Keratinocyte (primary cell): ENCODE data around the gene P3H2. TPM values are rescaled to one million over a fixed set of nuclear protein-coding genes. Genes with fewer than 3 reads are reported as not detected.
"Not testable (repeated sequence)": the region's sequence is repeated elsewhere in the genome, so short reads cannot be mapped to it uniquely, and the experiment has no call there.

Experiments
- DNase-seq: peaks from one replicate; pipeline ENCODE4 v3.0.0-alpha.2; 2011; ENCODE audit warnings: low read depth, missing footprints, low spot score
- FAIRE-seq: peaks from 2 replicates; lab custom pipeline; 2011; peaks lifted over from hg19 to GRCh38; lab: Jason Lieb, UNC
- H2AFZ ChIP-seq: 2 replicates; pipeline ENCODE4 v1.6.0; 2012; ENCODE audit warnings: low read length, control low read depth, inconsistent platforms; ENCODE audit not compliant: control insufficient read depth
- H3K27ac ChIP-seq: 2 replicates; pipeline ENCODE4 v1.5.1; 2011; ENCODE audit warnings: low read length; ENCODE audit not compliant: control insufficient read depth, insufficient read depth
- H3K27me3 ChIP-seq: 3 replicates; pipeline ENCODE4 v1.6.0; 2011; ENCODE audit warnings: low read length; ENCODE audit not compliant: control insufficient read depth, insufficient read depth; ENCODE audit errors: extremely low read depth
- H3K36me3 ChIP-seq, 2 experiments: 2 replicates in 1 of 2; 3 replicates in 1 of 2; pipeline ENCODE4 v1.5.1; 2011; ENCODE audit warnings: low read length in 2 of 2, mild to moderate bottlenecking in 1 of 2; ENCODE audit not compliant: control insufficient read depth in 2 of 2, insufficient read depth in 2 of 2; ENCODE audit errors: extremely low read depth in 1 of 2
- H3K4me1 ChIP-seq: 3 replicates; pipeline ENCODE4 v1.5.1; 2011; ENCODE audit warnings: low read length; ENCODE audit not compliant: control insufficient read depth, insufficient read depth; ENCODE audit errors: extremely low read depth
- H3K4me2 ChIP-seq: 3 replicates; pipeline ENCODE4 v1.6.0; 2011; ENCODE audit warnings: low read depth, low read length; ENCODE audit not compliant: control insufficient read depth, insufficient read depth; ENCODE audit errors: extremely low read depth
- H3K4me3 ChIP-seq, 3 experiments: fragments of 200-600 bp in 1 of 3; sonication (generic) in 1 of 3; 2 replicates in 2 of 3; 3 replicates in 1 of 3; pipeline ENCODE4 v1.5.1; 2011 to 2016; ENCODE audit warnings: low read length in 3 of 3, mild to moderate bottlenecking in 3 of 3, control low read depth in 2 of 3, inconsistent platforms in 1 of 3, low read depth in 1 of 3, mixed read lengths in 1 of 3, mixed run types in 1 of 3, moderate library complexity in 1 of 3; ENCODE audit not compliant: control insufficient read depth in 2 of 3, insufficient read depth in 2 of 3; ENCODE audit errors: extremely low read depth in 1 of 3
- H3K79me2 ChIP-seq: 2 replicates; pipeline ENCODE4 v1.6.0; 2012; ENCODE audit warnings: low read length; ENCODE audit not compliant: control insufficient read depth, insufficient read depth
- H3K9ac ChIP-seq: 3 replicates; pipeline ENCODE4 v1.6.0; 2011; ENCODE audit warnings: low read length; ENCODE audit not compliant: control insufficient read depth, insufficient read depth; ENCODE audit errors: extremely low read depth
- H3K9me1 ChIP-seq: 3 replicates; pipeline ENCODE4 v1.6.0; 2011; ENCODE audit warnings: low read length; ENCODE audit not compliant: control insufficient read depth, insufficient read depth; ENCODE audit errors: extremely low read depth
- H3K9me3 ChIP-seq: 2 replicates; pipeline ENCODE4 v1.5.1; 2012; ENCODE audit warnings: low read depth, low read length; ENCODE audit not compliant: control insufficient read depth
- H4K20me1 ChIP-seq: 3 replicates; pipeline ENCODE4 v1.6.0; 2011; ENCODE audit warnings: low read length; ENCODE audit not compliant: control insufficient read depth, insufficient read depth; ENCODE audit errors: extremely low read depth
- CTCF ChIP-seq, 3 experiments: IDR thresholded peaks in 1 of 3; conservative IDR thresholded peaks in 1 of 3; optimal IDR thresholded peaks in 1 of 3; 2 replicates in 2 of 3; 3 replicates in 1 of 3; pipeline versions ENCODE3 to v1.5.1; 2011; ENCODE audit warnings: low read length in 3 of 3, mild to moderate bottlenecking in 3 of 3, moderate library complexity in 2 of 3, control low read depth in 1 of 3, inconsistent platforms in 1 of 3; ENCODE audit not compliant: insufficient read depth in 2 of 3; ENCODE audit errors: extremely low read depth in 1 of 3
- EZH2 ChIP-seq: IDR thresholded peaks from one replicate; pipeline ENCODE4 v1.6.1; 2012; ENCODE audit warnings: inconsistent platforms, mild to moderate bottlenecking, low read length, moderate library complexity
- dilution Hi-C: fragments of 300-500 bp; cut with MboI; formaldehyde crosslinking; loops from one replicate; pipeline ENCODE4 v1.7.0; 2020; ENCODE audit warnings: low sequenced_read_pairs; ENCODE audit not compliant: extremely low pct_ligation_motif_present
- polyA plus RNA-seq, 5 experiments: library from polyadenylated mRNA; depleted of rRNA in 3 of 5; stranded (reverse) in 3 of 5; stranded (forward) in 1 of 5; unstranded in 1 of 5; fragments of >200 nt; gene quantifications; 1 replicate in 1 of 5; 2 replicates in 3 of 5; 3 replicates in 1 of 5; pipeline versions ENCODE4 v1.2.1 to v1.2.3, GENCODE V29; 2011 to 2012; ENCODE audit warnings: missing spikeins in 2 of 5, low read depth in 1 of 5, low replicate concordance in 1 of 5

P3H2 gene
- polyA plus RNA-seq, 1 donor (not counting 4 experiments of a cell fraction or from before 2014, with no cell fraction given): 115 TPM

- no peak for FAIRE-seq
- Histone ChIP-seq H3K36me3 (peaks cover 0 to 2% of the 10 kb centered on the region in 2 experiments), H3K9me3 (no peaks in the 10 kb centered on the region), H2AFZ (no peak overlapping the region), H3K4me3 (no peak overlapping the region), H3K27me3 (no peaks in the 10 kb centered on the region), H3K27ac (no peak overlapping the region), H4K20me1 (no peaks in the 10 kb centered on the region), H3K9me1 (no peaks in the 10 kb centered on the region), H3K4me2 (no peak overlapping the region), H3K79me2 (peaks cover 61% of the 10 kb centered on the region), H3K4me1 (peaks cover 24% of the 10 kb centered on the region), H3K9ac (no peak overlapping the region)
- dilution Hi-C loops: no loop called here
- no peak for TF ChIP-seq CTCF (optimal IDR thresholded peaks at IDR 0.05 in 1 of 3, IDR thresholded peaks at IDR 0.05 in 1 of 3, conservative IDR thresholded peaks at IDR 0.05 in 1 of 3; ENCODE audit: extremely low read depth in 1 of 3, insufficient read depth in 2 of 3, low read length in 3 of 3)
- DNase-seq: no peak
These were observed 47.3 kb downstream of the P3H2 start for GRCh38 chr3:190073264-190074008.

- Histone ChIP-seq H3K9me3 (no peaks in the 10 kb centered on the region), H4K20me1 (no peaks in the 10 kb centered on the region), H3K4me2 (no peak overlapping the region), H3K9me1 (no peaks in the 10 kb centered on the region), H3K36me3 (peaks cover 0 to 2% of the 10 kb centered on the region in 2 experiments), H3K27ac (no peak overlapping the region), H3K79me2 (peaks cover 63% of the 10 kb centered on the region), H3K4me3 (no peak overlapping the region), H2AFZ (no peak overlapping the region), H3K9ac (no peak overlapping the region), H3K27me3 (no peaks in the 10 kb centered on the region), H3K4me1 (peaks cover 23% of the 10 kb centered on the region)
- no peak for FAIRE-seq
- dilution Hi-C loops: no loop called here
- no peak for DNase-seq
- TF ChIP-seq EZH2 (no peak), CTCF (optimal IDR thresholded peaks at IDR 0.05 in 1 of 3, IDR thresholded peaks at IDR 0.05 in 1 of 3, conservative IDR thresholded peaks at IDR 0.05 in 1 of 3; ENCODE audit: extremely low read depth in 1 of 3, insufficient read depth in 2 of 3, low read length in 3 of 3) (no peak)
These were observed 47.8 kb downstream of the P3H2 start for GRCh38 chr3:190072856-190073255.

GRCh38 chr3:190071921-190072320 lies 48.8 kb downstream of the P3H2 start:
- H3K36me3 ChIP-seq, H3K27ac ChIP-seq, H3K4me2 ChIP-seq, H3K9ac ChIP-seq, H3K9me3 ChIP-seq, H3K4me3 ChIP-seq, dilution Hi-C loops, FAIRE-seq, DNase-seq, H4K20me1 ChIP-seq, H3K27me3 ChIP-seq, H3K9me1 ChIP-seq, H2AFZ ChIP-seq: not testable (repeated sequence)
- Histone ChIP-seq H3K79me2 (peaks cover 66% of the 10 kb centered on the region), H3K4me1 (peaks cover 15% of the 10 kb centered on the region)
